SK-N-SH treated with all-trans-retinoic acid at 6 μM for 48 hours (cell line): Measurements from ENCODE around the gene FSTL1.

Experiments used
- BACH2 ChIP-seq: fragments of 250-450 bp; sonication (Bioruptor Pico); IDR thresholded peaks from 2 replicates; pipeline ENCODE4 v1.9.0; 2021; ENCODE audit warnings: mild to moderate bottlenecking, borderline replicate concordance
- CSDC2 ChIP-seq: fragments of 250-450 bp; sonication (Bioruptor Pico); IDR thresholded peaks from 2 replicates; pipeline ENCODE4 v1.5.0; 2020; ENCODE audit warnings: mild to moderate bottlenecking, moderate library complexity
- GLIS3 ChIP-seq: fragments of 250-450 bp; sonication (Bioruptor Pico); IDR thresholded peaks from 2 replicates; pipeline ENCODE4 v1.5.0; 2020; ENCODE audit warnings: mild to moderate bottlenecking, moderate library complexity
- OSR1 ChIP-seq: fragments of 250-450 bp; sonication (Bioruptor Pico); IDR thresholded peaks from 2 replicates; pipeline ENCODE4 v1.8.0; 2022; ENCODE audit warnings: moderate library complexity, mild to moderate bottlenecking, inconsistent platforms
- PPARA ChIP-seq: fragments of 250-450 bp; sonication (Bioruptor Pico); IDR thresholded peaks from 2 replicates; pipeline ENCODE4 v1.5.0; 2020; ENCODE audit warnings: mild to moderate bottlenecking, borderline replicate concordance
- SNAI2 ChIP-seq: fragments of 250-450 bp; sonication (Bioruptor Pico); IDR thresholded peaks from 2 replicates; pipeline ENCODE4 v1.5.0; 2020; ENCODE audit warnings: mild to moderate bottlenecking, moderate library complexity
- ZNF565 ChIP-seq: fragments of 450-650 bp; formaldehyde crosslinking; conservative IDR thresholded peaks from 2 replicates; pipeline ENCODE4 v1.5.0; 2020; ENCODE audit warnings: low read depth, mild to moderate bottlenecking, moderate library complexity

- TF ChIP-seq CSDC2 (CRISPR knock-in tag) (no peak), GLIS3 (CRISPR knock-in tag) (no peak), SNAI2 (CRISPR knock-in tag) (no peak), PPARA (CRISPR knock-in tag) (no peak), ZNF565 (CRISPR knock-in tag) (no peak), BACH2 (CRISPR knock-in tag) (no peak), OSR1 (CRISPR knock-in tag) (no peak)
These were observed 51.4 kb downstream of the FSTL1 start for GRCh38 chr3:120399372-120399771.
